ENCODE measurements around the gene CABP2.
"Not testable (repeated sequence)": the region's sequence is repeated elsewhere in the genome, so short reads cannot be mapped to it uniquely, and the experiment has no call there.

CABP2 gene

DNA sequence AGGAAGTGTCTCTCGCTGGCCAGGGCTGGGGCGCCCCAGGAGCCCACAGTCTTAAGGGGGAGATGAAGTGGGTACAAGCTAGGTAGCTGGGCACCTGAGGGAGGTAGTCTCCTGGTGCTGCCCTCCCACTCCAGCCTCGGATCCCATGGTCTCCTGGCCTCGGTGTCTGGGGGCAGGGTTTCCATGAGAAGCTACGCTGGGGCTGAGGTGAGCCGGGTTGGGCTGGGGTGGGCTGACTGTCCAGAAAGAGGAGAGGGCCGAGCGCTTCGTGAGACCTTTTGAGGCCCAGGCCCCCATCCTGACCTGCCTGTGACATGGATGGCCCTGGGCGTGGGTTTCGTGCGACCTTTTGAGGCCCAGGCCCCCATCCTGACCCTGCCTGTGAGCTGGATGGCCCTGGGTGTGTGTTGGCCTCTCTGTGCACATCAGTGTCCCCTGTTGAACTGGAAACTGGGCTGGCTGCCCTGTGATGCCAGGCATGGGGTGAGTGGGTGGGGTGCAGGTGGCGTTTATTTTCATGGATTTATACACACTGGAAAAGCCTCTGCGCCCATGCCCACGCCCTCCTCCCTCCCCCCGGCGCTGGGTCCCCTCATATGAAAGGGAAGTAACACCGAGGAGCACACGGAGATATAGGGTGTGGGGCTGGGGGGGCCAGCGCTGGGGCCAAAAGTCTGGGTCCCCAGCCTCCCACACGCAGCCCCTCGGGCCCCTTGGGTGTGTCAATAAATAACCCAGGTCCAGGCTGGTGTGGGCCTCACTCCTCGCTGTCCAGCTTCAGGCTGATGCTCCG is 31.8 kb downstream of the CABP2 start:
- no peak overlapping the region for H3K4me3 ChIP-seq (ENCODE audit: control insufficient read depth, low read depth, low read length)
- TF ChIP-seq, protein P1, sequence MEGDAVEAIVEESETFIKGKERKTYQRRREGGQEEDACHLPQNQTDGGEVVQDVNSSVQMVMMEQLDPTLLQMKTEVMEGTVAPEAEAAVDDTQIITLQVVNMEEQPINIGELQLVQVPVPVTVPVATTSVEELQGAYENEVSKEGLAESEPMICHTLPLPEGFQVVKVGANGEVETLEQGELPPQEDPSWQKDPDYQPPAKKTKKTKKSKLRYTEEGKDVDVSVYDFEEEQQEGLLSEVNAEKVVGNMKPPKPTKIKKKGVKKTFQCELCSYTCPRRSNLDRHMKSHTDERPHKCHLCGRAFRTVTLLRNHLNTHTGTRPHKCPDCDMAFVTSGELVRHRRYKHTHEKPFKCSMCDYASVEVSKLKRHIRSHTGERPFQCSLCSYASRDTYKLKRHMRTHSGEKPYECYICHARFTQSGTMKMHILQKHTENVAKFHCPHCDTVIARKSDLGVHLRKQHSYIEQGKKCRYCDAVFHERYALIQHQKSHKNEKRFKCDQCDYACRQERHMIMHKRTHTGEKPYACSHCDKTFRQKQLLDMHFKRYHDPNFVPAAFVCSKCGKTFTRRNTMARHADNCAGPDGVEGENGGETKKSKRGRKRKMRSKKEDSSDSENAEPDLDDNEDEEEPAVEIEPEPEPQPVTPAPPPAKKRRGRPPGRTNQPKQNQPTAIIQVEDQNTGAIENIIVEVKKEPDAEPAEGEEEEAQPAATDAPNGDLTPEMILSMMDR (IDR thresholded peaks at IDR 0.05; ENCODE audit: control insufficient read depth, insufficient read depth, low read depth, low read length, missing control alignments): no peak
- DNase-seq (ENCODE audit: low read depth): no peak

DNA sequence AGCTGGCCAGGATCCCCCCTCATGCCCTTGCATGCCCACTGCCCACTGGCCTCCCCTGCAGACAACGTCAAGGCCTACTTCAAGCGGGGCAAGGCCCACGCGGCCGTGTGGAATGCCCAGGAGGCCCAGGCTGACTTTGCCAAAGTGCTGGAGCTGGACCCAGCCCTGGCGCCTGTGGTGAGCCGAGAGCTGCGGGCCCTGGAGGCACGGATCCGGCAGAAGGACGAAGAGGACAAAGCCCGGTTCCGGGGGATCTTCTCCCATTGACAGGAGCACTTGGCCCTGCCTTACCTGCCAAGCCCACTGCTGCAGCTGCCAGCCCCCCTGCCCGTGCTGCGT is 32.5 kb downstream of the CABP2 start:
- TF ChIP-seq, protein P1 (IDR thresholded peaks at IDR 0.05; ENCODE audit: control insufficient read depth, insufficient read depth, low read depth, low read length, missing control alignments): no peak

DNA sequence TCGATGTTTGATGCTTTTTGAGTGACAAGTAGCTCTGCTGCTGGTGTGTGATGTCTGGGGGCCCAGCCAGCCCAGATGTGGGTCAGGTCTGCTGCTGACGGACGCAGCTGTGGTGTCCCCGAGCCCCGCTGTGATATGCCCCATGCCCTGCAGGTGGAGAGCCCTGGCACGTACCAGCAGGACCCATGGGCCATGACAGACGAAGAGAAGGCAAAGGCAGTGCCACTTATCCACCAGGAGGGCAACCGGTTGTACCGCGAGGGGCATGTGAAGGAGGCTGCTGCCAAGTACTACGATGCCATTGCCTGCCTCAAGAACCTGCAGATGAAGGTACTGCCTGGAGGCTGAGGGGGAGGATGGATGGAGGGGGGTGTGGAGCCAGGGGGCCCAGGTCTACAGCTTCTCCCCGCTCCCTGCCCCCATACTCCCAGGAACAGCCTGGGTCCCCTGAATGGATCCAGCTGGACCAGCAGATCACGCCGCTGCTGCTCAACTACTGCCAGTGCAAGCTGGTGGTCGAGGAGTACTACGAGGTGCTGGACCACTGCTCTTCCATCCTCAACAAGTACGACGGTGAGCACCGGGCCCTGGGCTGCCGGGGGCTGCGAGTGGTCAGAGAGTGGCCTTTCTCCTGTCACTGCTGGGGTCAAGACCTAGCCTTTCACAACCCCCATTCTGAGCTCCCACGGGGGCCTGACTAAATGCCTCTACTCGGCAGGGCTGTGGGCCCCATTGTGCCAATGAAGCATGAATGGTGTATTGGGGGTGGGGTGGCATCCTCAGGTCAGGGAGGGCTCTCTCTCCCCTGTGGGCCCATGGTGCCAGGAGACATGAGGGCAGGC is 33.1 kb downstream of the CABP2 start:
- TF ChIP-seq, protein P1 (IDR thresholded peaks at IDR 0.05; ENCODE audit: control insufficient read depth, insufficient read depth, low read depth, low read length, missing control alignments): no peak
- no peak for DNase-seq (ENCODE audit: low read depth)

More for the DNA sequence above, 32.5 kb downstream of the CABP2 start:
- H3K4me3 ChIP-seq (ENCODE audit: control insufficient read depth, low read depth, low read length): no peak overlapping the region
- DNase-seq (ENCODE audit: low read depth): no peak

DNA sequence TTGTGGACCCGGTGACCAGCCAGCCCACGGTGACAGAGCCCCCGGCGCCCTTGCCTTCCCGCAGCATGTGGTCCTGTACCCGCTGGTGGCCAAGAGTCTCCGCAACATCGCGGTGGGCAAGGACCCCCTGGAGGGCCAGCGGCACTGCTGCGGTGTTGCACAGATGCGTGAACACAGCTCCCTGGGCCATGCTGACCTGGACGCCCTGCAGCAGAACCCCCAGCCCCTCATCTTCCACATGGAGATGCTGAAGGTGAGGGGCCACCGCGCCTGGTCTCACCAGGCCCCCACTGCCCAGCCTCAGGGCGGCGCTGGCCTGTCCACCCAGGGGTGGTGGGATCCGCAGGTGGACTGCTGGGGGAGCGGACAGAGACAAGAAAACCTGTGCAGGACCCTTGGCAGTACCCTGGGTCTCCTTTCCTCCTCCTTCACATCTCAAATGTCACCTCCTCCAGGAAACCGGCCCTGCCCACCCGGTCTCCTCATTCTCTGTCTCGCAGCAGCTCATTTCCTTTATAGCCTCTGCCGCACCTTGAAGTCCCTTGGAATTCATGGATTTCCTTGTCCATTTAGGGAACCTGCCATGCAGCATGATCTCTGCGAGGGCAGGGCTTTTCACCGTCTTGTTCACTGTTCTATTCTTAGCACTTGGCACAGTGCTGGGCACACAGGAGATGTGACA is 33.9 kb downstream of the CABP2 start:
- TF ChIP-seq, protein P1 (IDR thresholded peaks at IDR 0.05; ENCODE audit: control insufficient read depth, insufficient read depth, low read depth, low read length, missing control alignments): no peak
- no peak for DNase-seq (ENCODE audit: low read depth)

More for the DNA sequence above, 33.1 kb downstream of the CABP2 start:
- no peak overlapping the region for H3K4me3 ChIP-seq (ENCODE audit: control insufficient read depth, low read depth, low read length)

DNA sequence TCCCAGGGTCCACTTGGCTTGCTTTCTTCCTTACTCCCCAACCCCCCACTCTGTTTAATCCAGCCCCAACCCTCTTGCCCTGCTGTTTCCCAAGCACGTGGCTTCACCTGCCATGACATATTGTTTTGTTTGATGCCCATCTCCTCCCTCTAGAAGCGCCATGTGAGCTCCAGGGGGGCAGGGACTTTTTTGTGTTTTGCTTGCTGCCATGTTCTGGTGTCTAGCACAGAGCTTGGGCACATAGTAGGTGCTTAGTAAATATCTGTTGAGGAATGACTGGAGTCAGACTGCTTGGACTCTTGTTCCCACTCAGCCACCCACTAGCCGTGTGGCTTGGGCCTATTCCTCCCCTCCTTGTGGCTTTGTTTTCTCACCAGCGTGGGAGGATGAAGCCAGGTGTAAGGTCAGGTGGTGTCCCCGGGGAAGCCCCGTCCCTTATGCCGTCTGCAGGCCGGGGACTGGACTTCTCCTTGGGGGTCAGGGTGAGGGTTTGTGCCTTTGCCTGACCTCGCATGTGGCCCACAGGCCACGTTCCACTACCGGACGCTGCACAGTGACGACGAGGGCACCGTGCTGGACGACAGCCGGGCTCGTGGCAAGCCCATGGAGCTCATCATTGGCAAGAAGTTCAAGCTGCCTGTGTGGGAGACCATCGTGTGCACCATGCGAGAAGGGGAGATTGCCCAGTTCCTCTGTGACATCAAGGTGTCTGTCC is 36.6 kb downstream of the CABP2 start:
- no peak overlapping the region for H3K4me3 ChIP-seq (ENCODE audit: control insufficient read depth, low read depth, low read length)
- no peak for DNase-seq (ENCODE audit: low read depth)
- TF ChIP-seq, protein P1 (IDR thresholded peaks at IDR 0.05; ENCODE audit: control insufficient read depth, insufficient read depth, low read depth, low read length, missing control alignments): no peak

More for the DNA sequence above, 33.9 kb downstream of the CABP2 start:
- H3K4me3 ChIP-seq (ENCODE audit: control insufficient read depth, low read depth, low read length): no peak overlapping the region

DNA sequence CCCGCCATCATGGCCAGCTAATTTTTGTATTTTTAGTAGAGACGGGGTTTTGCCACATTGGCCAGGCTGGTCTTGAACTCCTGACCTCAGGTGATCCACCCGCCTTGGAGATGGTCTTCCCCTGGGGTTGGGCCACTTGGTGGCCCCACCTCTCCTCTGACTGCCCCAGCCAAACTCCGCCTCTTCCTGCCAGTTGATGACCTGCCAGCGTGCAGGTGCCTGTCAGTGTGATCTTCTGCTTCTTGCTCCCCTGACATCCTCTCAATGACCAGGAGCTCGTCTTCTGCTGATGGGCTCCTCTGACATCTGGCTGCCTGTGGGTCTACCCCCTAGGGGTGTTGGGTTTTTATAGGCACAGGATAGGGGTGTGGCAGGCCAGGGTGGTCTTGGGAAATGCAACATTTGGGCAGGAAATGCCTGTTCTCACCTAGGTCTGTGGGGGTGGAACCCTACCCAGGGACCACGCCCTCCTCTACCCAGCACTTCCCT is 37.3 kb downstream of the CABP2 start:
- H3K4me3 ChIP-seq (ENCODE audit: control insufficient read depth, low read depth, low read length); DNase-seq (ENCODE audit: low read depth): not testable (repeated sequence)
